Epithelial cell of proximal tubule (primary cell): ENCODE measurements around the gene TNPO1. TPM values are rescaled to one million over a fixed set of nuclear protein-coding genes. Genes with fewer than 3 reads are reported as not detected.

Experiments used
- DNase-seq: peaks from one replicate; pipeline ENCODE4 v3.0.0-alpha.2; 2011; ENCODE audit warnings: low read depth
- H3K4me3 ChIP-seq: 2 replicates; pipeline ENCODE4 v1.5.1; 2011; ENCODE audit warnings: low read depth, mild to moderate bottlenecking, low read length
- CTCF ChIP-seq: conservative IDR thresholded peaks from 2 replicates; pipeline ENCODE4 v1.5.1; 2012; ENCODE audit warnings: low read depth, mild to moderate bottlenecking, low read length
- total RNA-seq: library from RNA; depleted of rRNA; stranded (reverse); fragments of >200 nt; gene quantifications from 2 replicates; pipeline ENCODE4 v1.2.3, GENCODE V29; 2015

TNPO1 gene
- total RNA-seq, 1 donor from 2014 or later: 68.1 TPM

DNA sequence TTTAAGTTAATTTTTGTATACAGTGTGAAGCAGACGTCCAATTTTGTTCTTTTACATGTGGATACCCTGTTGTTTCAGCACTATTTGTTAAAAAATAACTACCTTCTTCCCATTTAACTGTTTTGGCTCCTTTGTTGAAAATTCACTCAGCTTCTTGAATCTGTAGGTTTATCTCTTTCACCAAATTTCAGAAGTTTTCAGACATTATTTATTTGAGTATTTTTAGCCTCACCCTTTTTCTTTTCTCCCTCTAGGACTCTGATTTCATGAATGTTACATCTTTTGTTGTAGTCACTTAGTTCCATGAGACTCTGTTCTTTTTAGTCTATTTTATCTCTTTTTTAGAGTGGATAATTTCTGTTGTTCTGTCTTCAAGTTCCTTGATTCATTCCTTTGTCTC, 4.6 kb upstream of the TNPO1 start:
- DNase-seq: no peak
- no peak overlapping the region for H3K4me3 ChIP-seq
- TF ChIP-seq CTCF: no peak

GRCh38 chr5:72812488-72812887, 4.0 kb upstream of the TNPO1 start:
- DNase-seq: no peak
- H3K4me3 ChIP-seq: no peak overlapping the region
- TF ChIP-seq CTCF: no peak

DNA sequence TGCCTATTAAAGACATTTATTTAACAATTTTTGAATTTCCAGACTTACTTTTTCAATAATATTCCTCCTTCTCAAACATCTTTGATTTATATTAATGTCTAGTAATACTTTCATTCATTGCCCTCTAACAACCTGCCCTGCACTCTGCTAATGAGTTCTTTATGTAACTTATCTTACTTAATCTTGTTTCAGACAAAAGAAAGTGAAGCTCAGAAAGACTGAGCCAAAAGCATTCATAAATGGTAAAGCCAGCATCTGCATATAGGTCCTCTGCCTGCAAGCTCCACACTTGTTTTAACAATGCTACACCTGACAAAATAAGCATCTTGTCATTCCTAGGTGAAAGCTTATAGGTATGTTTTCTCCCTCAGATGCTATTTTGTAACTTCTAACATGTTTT, 2.4 kb upstream of the TNPO1 start:
- TF ChIP-seq CTCF: no peak
- no peak overlapping the region for H3K4me3 ChIP-seq
- no peak for DNase-seq

GRCh38 chr5:72814864-72815263, 1.6 kb upstream of the TNPO1 start:
- TF ChIP-seq CTCF: no peak
- DNase-seq: no peak
- no peak overlapping the region for H3K4me3 ChIP-seq

GRCh38 chr5:72815580-72816283, 729 bp upstream of the TNPO1 start:
- TF ChIP-seq CTCF: no peak
- H3K4me3 ChIP-seq: peak overlapping the region; percentile 81
- DNase-seq: no peak

DNA sequence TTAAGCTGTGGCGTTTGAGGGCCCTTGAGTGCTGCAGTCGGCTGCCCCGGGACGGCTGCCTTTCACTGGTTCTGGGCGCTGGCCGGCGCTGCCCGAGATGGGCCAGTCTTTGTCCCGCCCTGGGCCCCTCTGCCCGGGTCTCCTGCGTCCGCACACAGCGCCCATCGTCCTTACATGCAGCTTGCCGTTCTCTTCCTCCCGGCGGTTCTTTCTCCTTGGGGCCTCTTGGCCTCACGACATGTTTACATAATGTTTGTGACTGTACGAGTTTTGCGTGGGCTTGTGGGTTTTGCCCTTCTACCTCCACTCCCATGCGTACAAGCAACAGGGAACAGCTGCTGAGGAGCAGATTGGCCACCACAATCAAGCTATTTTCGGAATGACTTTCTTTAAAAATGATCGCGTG, 618 bp downstream of the TNPO1 start:
- H3K4me3 ChIP-seq: peak overlapping the region; percentile 81
- DNase-seq: no peak
- TF ChIP-seq CTCF: no peak

DNA sequence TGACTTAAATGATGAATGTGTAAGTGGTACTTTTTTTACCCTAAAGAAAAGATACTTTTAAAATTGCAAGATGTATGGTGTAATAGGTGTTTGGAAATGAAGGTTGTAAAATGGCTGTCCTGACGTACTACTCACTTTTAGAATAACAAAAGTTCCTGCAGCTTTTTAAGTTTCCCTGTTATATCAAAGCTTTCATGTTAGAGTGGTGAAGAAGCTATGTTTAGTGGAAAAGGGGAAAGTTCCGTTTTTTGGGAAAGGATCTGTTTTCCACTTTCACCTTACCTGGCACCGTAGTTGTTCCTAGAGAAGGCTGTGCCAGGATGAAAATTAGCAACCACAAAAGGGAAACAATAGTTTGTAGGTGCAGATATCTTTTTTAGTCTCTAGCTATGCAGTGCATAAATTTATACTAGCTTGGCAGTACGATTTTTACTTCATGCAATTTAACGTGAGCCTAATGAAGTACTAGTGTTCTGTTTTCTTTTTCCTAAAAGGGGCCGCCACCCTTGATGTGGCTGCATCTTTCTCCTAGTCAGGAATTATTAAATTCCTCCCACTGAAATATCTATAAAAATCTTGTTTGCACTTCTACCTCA, 1.3 kb downstream of the TNPO1 start:
- TF ChIP-seq CTCF: no peak

More for the DNA sequence above, 1.3 kb downstream of the TNPO1 start:
- DNase-seq: no peak
- H3K4me3 ChIP-seq: peak overlapping the region; percentile 81
